SU-DHL-6 (cell line): ENCODE results near the gene MIEF1.
A peak's percentile ranks its signal among the peaks of the same experiment; 100 is the strongest.

Source experiments
- H2AFZ ChIP-seq: fragments of 200-600 bp; sonication (generic); 2 replicates; pipeline ENCODE4 v1.6.1; 2014; ENCODE audit warnings: low read depth, mild to moderate bottlenecking, moderate library complexity, mixed read lengths, antibody characterized with exemption, low read length; ENCODE audit not compliant: severe bottlenecking
- H3F3A ChIP-seq: fragments of 200-600 bp; shearing (Covaris generic); 2 replicates; pipeline ENCODE4 v1.6.0; 2016; ENCODE audit warnings: antibody characterized with exemption, mild to moderate bottlenecking; ENCODE audit not compliant: insufficient read depth
- H3K27ac ChIP-seq: fragments of 200-600 bp; sonication (generic); 2 replicates; pipeline ENCODE4 v1.5.1; 2016; ENCODE audit warnings: low read depth, mild to moderate bottlenecking, low read length, moderate library complexity, mixed read lengths
- H3K27me3 ChIP-seq: fragments of 200-600 bp; sonication (generic), shearing (Covaris generic); 2 replicates; pipeline ENCODE4 v1.6.0; 2014; ENCODE audit warnings: mild to moderate bottlenecking, low read length
- H3K36me3 ChIP-seq: fragments of 200-600 bp; sonication (generic); 2 replicates; pipeline ENCODE4 v1.6.1; 2014; ENCODE audit warnings: mild to moderate bottlenecking, low read length, mixed read lengths
- H3K4me2 ChIP-seq: fragments of 300-600, 200-600 bp; shearing (Covaris generic), sonication (generic); 2 replicates; pipeline ENCODE4 v1.6.0; 2014; ENCODE audit warnings: low read length, low read depth, mild to moderate bottlenecking; ENCODE audit not compliant: poor library complexity, severe bottlenecking
- H3K4me3 ChIP-seq: fragments of 200-600 bp; sonication (generic); 2 replicates; pipeline ENCODE4 v1.5.1; 2014; ENCODE audit warnings: antibody characterized with exemption, low read length, mild to moderate bottlenecking, mixed read lengths; ENCODE audit not compliant: insufficient read depth, poor library complexity, severe bottlenecking
- H3K79me2 ChIP-seq: fragments of 200-600 bp; sonication (generic); 2 replicates; pipeline ENCODE4 v1.6.1; 2014; ENCODE audit warnings: mild to moderate bottlenecking, low read length, moderate library complexity; ENCODE audit not compliant: insufficient read depth
- H3K9ac ChIP-seq: fragments of 200-600 bp; sonication (generic); 2 replicates; pipeline ENCODE4 v1.7.0; 2014; ENCODE audit warnings: mild to moderate bottlenecking, low read length
- H3K9me2 ChIP-seq: fragments of 200-600 bp; sonication (generic); replicated peaks from 2 replicates; pipeline ENCODE4 v1.6.1; 2014; ENCODE audit warnings: low read length; ENCODE audit not compliant: insufficient read depth
- H3K9me3 ChIP-seq: fragments of 200-600 bp; sonication (generic); 2 replicates; pipeline ENCODE4 v1.6.1; 2014; ENCODE audit warnings: low read length, mixed read lengths; ENCODE audit not compliant: insufficient read depth
- H4K20me1 ChIP-seq: fragments of 200-600 bp; sonication (generic); 2 replicates; pipeline ENCODE4 v1.6.1; 2014; ENCODE audit warnings: low read depth, mild to moderate bottlenecking, antibody characterized with exemption, low read length, moderate library complexity, mixed read lengths
- CTCF ChIP-seq: fragments of 200-600 bp; sonication (generic); IDR thresholded peaks from one replicate; pipeline ENCODE4 v1.5.1; 2017; ENCODE audit warnings: antibody characterized with exemption, mild to moderate bottlenecking, low read length, moderate library complexity; ENCODE audit not compliant: insufficient read depth, poor library complexity, severe bottlenecking
- EZH2phosphoT487 ChIP-seq: fragments of 200-600 bp; sonication (generic), shearing (Covaris generic); conservative IDR thresholded peaks from 2 replicates; pipeline ENCODE4 v1.6.1; 2018; ENCODE audit warnings: mild to moderate bottlenecking, antibody characterized with exemption, low read length, moderate library complexity, mixed read lengths

Gene MIEF1

GRCh38 chr22:39454385-39454871 lies 47.7 kb upstream of the MIEF1 start:
- no peaks in the 10 kb centered on the region for H3K9me3 ChIP-seq
- no peaks in the 10 kb centered on the region for H4K20me1 ChIP-seq
- no peaks in the 10 kb centered on the region for H3K27me3 ChIP-seq
- no peaks in the 10 kb centered on the region; the same call in 1 of the 2 replicates for H3K36me3 ChIP-seq
- H3K9ac ChIP-seq = peak overlapping the region; percentile 78
- peak overlapping the region; percentile 98 for H3K27ac ChIP-seq
- H3F3A ChIP-seq = peaks cover 70% of the 10 kb centered on the region
- no peak overlapping the region for H2AFZ ChIP-seq
- peak overlapping the region; percentile 65 for H3K4me3 ChIP-seq
- no peak for TF ChIP-seq EZH2phosphoT487
- TF ChIP-seq CTCF = no peak
- peaks cover 90% of the 10 kb centered on the region for H3K79me2 ChIP-seq
- no peaks in the 10 kb centered on the region for H3K9me2 ChIP-seq
- peak overlapping the region; percentile 92 for H3K4me2 ChIP-seq

GRCh38 chr22:39456522-39457197 lies 45.4 kb upstream of the MIEF1 start, which contains the start of gene MGAT3:
MGAT3 (plus strand) TSS chr22:39457012; CDS start chr22:39487348, 30,336 bp downstream.
- no peaks in the 10 kb centered on the region for H4K20me1 ChIP-seq
- H3K9ac ChIP-seq = peak within 1 kb of the TSS; percentile 95
- peak within 1 kb of the TSS; percentile 98 for H3K27ac ChIP-seq
- H3K4me2 ChIP-seq = peak within 1 kb of the TSS; percentile 93
- H3F3A ChIP-seq = peaks cover 70% of the 10 kb centered on the region
- H3K36me3 ChIP-seq = no peaks in the 10 kb centered on the region; the same call in 1 of the 2 replicates
- peak within 1 kb of the TSS; percentile 74 for H3K4me3 ChIP-seq
- no peak within 1 kb of the TSS for H2AFZ ChIP-seq
- no peaks in the 10 kb centered on the region for H3K27me3 ChIP-seq
- peaks cover 92% of the 10 kb centered on the region for H3K79me2 ChIP-seq
- H3K9me3 ChIP-seq = no peaks in the 10 kb centered on the region
- TF ChIP-seq EZH2phosphoT487 (no peak), CTCF (no peak)
- H3K9me2 ChIP-seq = no peaks in the 10 kb centered on the region

- Histone ChIP-seq H3K27me3 (no peaks in the 10 kb centered on the region), H3K9me3 (no peaks in the 10 kb centered on the region), H3K79me2 (peaks cover 93% of the 10 kb centered on the region), H3K27ac (peak overlapping the region; percentile 95), H3K4me2 (peak overlapping the region; percentile 93), H3K9me2 (no peaks in the 10 kb centered on the region), H3K9ac (peak overlapping the region; percentile 95), H4K20me1 (no peaks in the 10 kb centered on the region), H3F3A (peaks cover 71% of the 10 kb centered on the region), H3K4me3 (peak overlapping the region; percentile 74), H3K36me3 (no peaks in the 10 kb centered on the region; the same call in 1 of the 2 replicates), H2AFZ (no peak overlapping the region)
- TF ChIP-seq CTCF = no peak
- TF ChIP-seq EZH2phosphoT487 = no peak
These were observed 44.9 kb upstream of the MIEF1 start for GRCh38 chr22:39457198-39457555.
